Left lung (tissue), 10 donors: ENCODE results near the gene CFAP77. TPM values are rescaled to one million over a fixed set of nuclear protein-coding genes. Genes with fewer than 3 reads are reported as not detected.

Experiments
- ATAC-seq: fragments of 200-7000 bp; cut with Tn5 transposase; one replicate; pipeline ENCODE4 v1.9.1; 2020; ENCODE audit warnings: moderate library complexity
- DNase-seq, 4 donors: peaks; one replicate each; pipeline ENCODE4 v3.0.0-alpha.2; 2013 to 2020
- H3K27ac ChIP-seq, 2 donors: fragments of 200-600 bp; sonication (generic) in 1 of 2; one replicate each; pipeline versions ENCODE4 v1.5.0 to v1.8.0; 2020 to 2021
- H3K27me3 ChIP-seq, 2 donors: fragments of 200-600 bp; sonication (generic) in 1 of 2; one replicate each; pipeline versions ENCODE4 v1.5.0 to v1.8.0; 2020 to 2021
- H3K36me3 ChIP-seq, 2 donors: fragments of 200-600 bp; sonication (generic) in 1 of 2; one replicate each; pipeline versions ENCODE4 v1.5.0 to v1.8.0; 2020 to 2021
- H3K4me1 ChIP-seq, 2 donors: fragments of 200-600 bp; one replicate each; pipeline ENCODE4 v1.8.0; 2021
- H3K4me3 ChIP-seq, 2 donors: fragments of 200-600 bp; sonication (generic) in 1 of 2; one replicate each; pipeline versions ENCODE4 v1.5.0 to v1.8.0; 2020 to 2021; ENCODE audit warnings: mild to moderate bottlenecking in 1 of 2
- H3K9me3 ChIP-seq, 2 donors: fragments of 200-600 bp; sonication (generic) in 1 of 2; one replicate each; pipeline versions ENCODE4 v1.5.0 to v1.8.0; 2020 to 2021
- CTCF ChIP-seq, 2 donors: fragments of 200-600 bp; sonication (generic) in 1 of 2; IDR thresholded peaks; one replicate each; pipeline versions ENCODE4 v1.5.0 to v1.8.0; 2021; ENCODE audit warnings: antibody characterized with exemption in 2 of 2
- intact Hi-C, 2 donors: fragments of 100-400 bp; cut with DNase I; formaldehyde crosslinking; loops; one replicate each; pipeline versions ENCODE4 v1.11.2 to v1.14.2; 2022
- polyA plus RNA-seq, 6 donors: library from polyadenylated mRNA; unstranded; fragments of 120-200 nt; gene quantifications; one replicate each; pipeline ENCODE4 v1.2.1, GENCODE V29; 2013; ENCODE audit not compliant: insufficient read length in 6 of 6
- total RNA-seq, 2 donors: library from RNA; stranded (reverse); fragmentation: NEBNext Ultra II Directional; extraction: Animal tissue kit (Norgen Biotek cat#: 25700); gene quantifications; one replicate each; pipeline ENCODE4 v1.2.1, GENCODE V29; 2021
- donor health status: DM: no; HTN: yes; CAD: no.
- donor health status: DM: no; HTN: no; CAD: no.

The CFAP77 gene
- total and polyA plus RNA-seq, 8 donors, result 0.50 to 3.7 (median 2.4) TPM; not detected in 1

GRCh38 chr9:132434881-132435280, 24.9 kb downstream of the CFAP77 start:
- TF ChIP-seq CTCF (IDR thresholded peaks at IDR 0.05), result no peak
- no peak for DNase-seq
- intact Hi-C loops, result no loop called here
- Histone ChIP-seq H3K4me3 (no peak overlapping the region), H3K27ac (no peak overlapping the region), H3K27me3 (peaks cover 8 to 87% of the 10 kb centered on the region in 2 donors), H3K4me1 (no peaks in the 10 kb centered on the region), H3K36me3 (no peaks in the 10 kb centered on the region), H3K9me3 (no peaks in the 10 kb centered on the region)
- ATAC-seq, result no peak

GRCh38 chr9:132439153-132439552, 29.1 kb downstream of the CFAP77 start:
- Histone ChIP-seq H3K36me3 (no peaks in the 10 kb centered on the region), H3K9me3 (no peaks in the 10 kb centered on the region), H3K4me1 (no peaks in the 10 kb centered on the region), H3K4me3 (no peak overlapping the region), H3K27ac (no peak overlapping the region), H3K27me3 (peaks cover 4 to 86% of the 10 kb centered on the region in 2 donors)
- TF ChIP-seq CTCF (IDR thresholded peaks at IDR 0.05), result no peak
- intact Hi-C loops, result no loop called here
- ATAC-seq, result no peak
- no peak for DNase-seq

- Histone ChIP-seq H3K27me3 (peaks cover 0 to 88% of the 10 kb centered on the region in 2 donors), H3K9me3 (no peaks in the 10 kb centered on the region), H3K4me1 (no peaks in the 10 kb centered on the region), H3K27ac (no peak overlapping the region), H3K36me3 (no peaks in the 10 kb centered on the region), H3K4me3 (no peak overlapping the region)
- ATAC-seq (no peak), DNase-seq (no peak)
- intact Hi-C loops, result no loop called here
- TF ChIP-seq CTCF (IDR thresholded peaks at IDR 0.05), result no peak
Observed at GRCh38 chr9:132440735-132441134, 30.7 kb downstream of the CFAP77 start.

GRCh38 chr9:132441404-132441803, 31.4 kb downstream of the CFAP77 start:
- intact Hi-C loops, result no loop called here
- Histone ChIP-seq H3K27ac (no peak overlapping the region), H3K4me3 (no peak overlapping the region), H3K4me1 (no peaks in the 10 kb centered on the region), H3K27me3 (peaks cover 0 to 91% of the 10 kb centered on the region in 2 donors), H3K9me3 (no peaks in the 10 kb centered on the region), H3K36me3 (no peaks in the 10 kb centered on the region)
- DNase-seq (no peak), ATAC-seq (no peak)
- TF ChIP-seq CTCF (IDR thresholded peaks at IDR 0.05), result no peak

- H3K36me3 ChIP-seq, result no peaks in the 10 kb centered on the region
- H3K27ac ChIP-seq, result no peak overlapping the region
- no peak overlapping the region for H3K4me3 ChIP-seq
- no peaks in the 10 kb centered on the region for H3K9me3 ChIP-seq
- ATAC-seq (no peak), DNase-seq (no peak)
- intact Hi-C loops, result no loop called here
- no peak for TF ChIP-seq CTCF (IDR thresholded peaks at IDR 0.05)
- peaks cover 0 to 90% of the 10 kb centered on the region in 2 donors for H3K27me3 ChIP-seq
- H3K4me1 ChIP-seq, result no peaks in the 10 kb centered on the region
Observed at GRCh38 chr9:132443951-132444607, 34.1 kb downstream of the CFAP77 start.
